T47D (cell line): Measurements from ENCODE around the gene ETFA.
"Not testable (repeated sequence)": the region's sequence is repeated elsewhere in the genome, so short reads cannot be mapped to it uniquely, and the experiment has no call there.

Experiments
- DNase-seq, 2 experiments: peaks; one replicate each; pipeline versions ENCODE4 v3.0.0 to v3.0.0-alpha.2; 2011 to 2012; ENCODE audit warnings: low read depth in 1 of 2, low spot score in 1 of 2
- JUND ChIP-seq: IDR thresholded peaks from 2 replicates; pipeline ENCODE4 v1.6.1; 2012; ENCODE audit warnings: low read depth
- in situ Hi-C: cut with HindIII; loops from 2 replicates; pipeline ENCODE4 v1.10.0; 2016; ENCODE audit warnings: low sequenced_read_pairs, low pct_unique_long_range_greater_than_20kb

ETFA gene

GRCh38 chr15:76303909-76304308 lies 7.4 kb downstream of the ETFA start:
- TF ChIP-seq JUND = no peak
- no peak for DNase-seq
- in situ Hi-C loops = no loop called here

- DNase-seq = no peak
- in situ Hi-C loops = no loop called here
- TF ChIP-seq JUND = no peak
These were observed 11.5 kb downstream of the ETFA start for GRCh38 chr15:76299786-76300185.

GRCh38 chr15:76298986-76299385 lies 12.3 kb downstream of the ETFA start:
- DNase-seq = no peak
- in situ Hi-C loops = no loop called here
- TF ChIP-seq JUND = no peak

GRCh38 chr15:76297951-76298350 lies 13.3 kb downstream of the ETFA start:
- DNase-seq, in situ Hi-C loops: not testable (repeated sequence)

GRCh38 chr15:76296849-76297248 lies 14.4 kb downstream of the ETFA start:
- in situ Hi-C loops = no loop called here
- no peak for TF ChIP-seq JUND
- DNase-seq = no peak

GRCh38 chr15:76294463-76294862 lies 16.8 kb downstream of the ETFA start:
- in situ Hi-C loops, DNase-seq: not testable (repeated sequence)

GRCh38 chr15:76293361-76293760 lies 17.9 kb downstream of the ETFA start:
- no peak for TF ChIP-seq JUND
- in situ Hi-C loops = no loop called here
- no peak for DNase-seq

- DNase-seq = no peak
- in situ Hi-C loops = no loop called here
- TF ChIP-seq JUND = no peak
These were observed 21.7 kb downstream of the ETFA start for GRCh38 chr15:76289582-76289981.

- DNase-seq = peak in 1 of 2 experiments; percentile 19
- in situ Hi-C loops = no loop called here
- no peak for TF ChIP-seq JUND
These were observed 24.9 kb downstream of the ETFA start for GRCh38 chr15:76286271-76286879.

GRCh38 chr15:76285241-76285825 lies 25.9 kb downstream of the ETFA start:
- DNase-seq = peak in 1 of 2 experiments; percentile 35
- no peak for TF ChIP-seq JUND
- in situ Hi-C loops = no loop called here

GRCh38 chr15:76282465-76282864 lies 28.8 kb downstream of the ETFA start:
- no peak for DNase-seq
- TF ChIP-seq JUND = no peak
- in situ Hi-C loops = no loop called here

GRCh38 chr15:76278651-76279050 lies 32.6 kb downstream of the ETFA start:
- no peak for DNase-seq
- in situ Hi-C loops = no loop called here
- no peak for TF ChIP-seq JUND

GRCh38 chr15:76274821-76275220 lies 36.4 kb downstream of the ETFA start:
- no peak for TF ChIP-seq JUND
- no peak for DNase-seq
- in situ Hi-C loops = no loop called here

GRCh38 chr15:76274226-76274625 lies 37.0 kb downstream of the ETFA start:
- no peak for TF ChIP-seq JUND
- DNase-seq = no peak
- in situ Hi-C loops = no loop called here
